Body of pancreas (tissue), 4 donors: Measurements from ENCODE around the gene ZNF575. TPM values are rescaled to one million over a fixed set of nuclear protein-coding genes. Genes with fewer than 3 reads are reported as not detected.
"Not testable (repeated sequence)": the region's sequence is repeated elsewhere in the genome, so short reads cannot be mapped to it uniquely, and the experiment has no call there.

Source experiments
- ATAC-seq: fragments of 150-250 bp; one replicate; pipeline ENCODE4 v1.9.1; 2016
- DNase-seq, 4 donors: peaks; one replicate each; pipeline ENCODE4 v3.0.0-alpha.2; 2019
- H3K27ac ChIP-seq, 4 donors: fragments of 200-600 bp; sonication (generic); 1 replicate in 3 of 4; 2 replicates in 1 of 4; pipeline versions ENCODE4 v1.5.1 to v1.6.1; 2016 to 2019; ENCODE audit warnings: mild to moderate bottlenecking in 1 of 4, mixed read lengths in 1 of 4, moderate library complexity in 1 of 4
- H3K27me3 ChIP-seq, 2 donors: fragments of 200-600 bp; sonication (generic); one replicate each; pipeline ENCODE4 v1.6.0; 2016; ENCODE audit warnings: mild to moderate bottlenecking in 1 of 2
- H3K36me3 ChIP-seq, 2 donors: fragments of 200-600 bp; sonication (generic); replicated peaks in 1 of 2; 2 replicates each; pipeline ENCODE4 v1.5.1; 2016; ENCODE audit warnings: low read depth in 2 of 2; ENCODE audit not compliant: insufficient read depth in 1 of 2
- H3K4me1 ChIP-seq: fragments of 200-600 bp; sonication (generic); one replicate; pipeline ENCODE4 v1.6.0; 2016
- H3K4me3 ChIP-seq, 2 donors: fragments of 200-600 bp; sonication (generic); 1 replicate in 1 of 2; 2 replicates in 1 of 2; pipeline ENCODE4 v1.5.1; 2016 to 2019
- H3K9me3 ChIP-seq, 3 donors: fragments of 200-600 bp; sonication (generic); 1 replicate in 2 of 3; 2 replicates in 1 of 3; pipeline ENCODE4 v1.5.1; 2016
- CTCF ChIP-seq, 7 experiments: fragments of 450-650 bp in 4 of 7; fragments of 200-600 bp in 3 of 7; sonication (generic) in 3 of 7; IDR thresholded peaks; one replicate each; pipeline ENCODE4 v1.5.1; 2016 to 2019; ENCODE audit warnings: antibody characterized with exemption in 7 of 7
- POLR2A ChIP-seq, 3 donors: fragments of 450-650 bp; IDR thresholded peaks; one replicate each; pipeline ENCODE4 v1.6.1; 2016; ENCODE audit warnings: antibody characterized with exemption in 3 of 3, mild to moderate bottlenecking in 2 of 3
- WGBS, 2 donors: methylation state at CpG; one replicate each; pipeline ENCODE4 v1.1.5; 2017; 5-methylcytosine and 5-hydroxymethylcytosine counted together
- intact Hi-C: fragments of 100-400 bp; cut with DNase I; formaldehyde crosslinking; loops from one replicate; pipeline ENCODE4 v1.15.1; 2023
- total RNA-seq, 2 donors: library from RNA; depleted of rRNA; stranded (reverse); fragments of >200 nt; gene quantifications; one replicate each; pipeline ENCODE4 v1.1.0, GENCODE V29; 2016

The ZNF575 gene
- total RNA-seq, 2 donors from 2014 or later: 0.52 TPM; not detected in 1

DNA sequence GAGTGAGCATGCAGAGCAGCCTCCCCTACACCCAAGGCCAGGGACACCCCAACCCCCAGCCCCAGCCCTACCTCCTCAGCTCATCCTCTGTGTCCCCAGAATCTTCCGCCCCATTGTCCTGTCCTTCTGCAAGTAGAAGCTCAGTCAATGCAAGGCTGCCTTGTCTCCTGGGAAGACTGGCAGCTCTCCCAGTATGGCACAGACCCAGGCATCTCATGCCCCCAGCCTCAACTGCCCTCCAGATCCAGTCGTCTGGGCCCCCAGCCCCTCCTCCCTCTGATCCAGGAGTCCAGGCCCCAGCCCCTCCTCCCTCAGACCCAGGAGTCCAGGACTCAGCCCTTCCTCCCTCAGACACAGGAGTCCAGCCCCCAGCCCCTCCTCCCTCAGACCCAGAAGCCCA lies 13.0 kb downstream of the ZNF575 start:
- Histone ChIP-seq H3K4me3 (no peak overlapping the region), H3K27ac (no peak overlapping the region), H3K9me3 (no peaks in the 10 kb centered on the region), H3K4me1 (no peaks in the 10 kb centered on the region), H3K36me3 (peaks cover 0 to 18% of the 10 kb centered on the region in 2 donors), H3K27me3 (no peaks in the 10 kb centered on the region)
- DNase-seq: no peak
- no peak for ATAC-seq
- TF ChIP-seq CTCF (IDR thresholded peaks at IDR 0.05) (no peak), POLR2A (IDR thresholded peaks at IDR 0.05) (no peak)
- 78 to 91% methylated on average over 2 of the region's 2 CpGs for WGBS, 2 donors
- intact Hi-C loops: no loop called here

DNA sequence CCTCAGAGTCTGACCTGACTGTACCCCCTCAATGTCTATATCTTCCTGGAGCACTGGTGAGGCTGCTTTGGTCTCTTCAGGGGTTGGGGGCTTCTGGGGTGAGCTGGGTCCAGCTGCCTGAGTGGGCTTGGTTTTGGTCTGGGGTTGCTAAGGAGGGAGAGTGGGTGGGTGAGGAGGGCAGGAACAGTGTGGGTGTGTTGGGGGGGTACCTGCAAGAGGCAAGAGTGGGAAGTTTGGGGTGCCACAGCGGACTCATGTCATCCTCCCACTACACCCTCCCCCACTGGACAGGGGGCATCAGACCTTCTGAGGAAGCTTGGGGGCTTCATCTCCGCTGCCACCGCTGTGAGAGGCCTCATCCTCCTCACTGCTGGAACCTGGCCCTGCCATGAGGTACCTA lies 13.6 kb downstream of the ZNF575 start:
- H3K36me3 ChIP-seq: peaks cover 0 to 22% of the 10 kb centered on the region in 2 donors
- no peaks in the 10 kb centered on the region for H3K27me3 ChIP-seq
- no peak for DNase-seq
- H3K27ac ChIP-seq: no peak overlapping the region
- TF ChIP-seq CTCF (IDR thresholded peaks at IDR 0.05) (no peak), POLR2A (IDR thresholded peaks at IDR 0.05) (no peak)
- no peaks in the 10 kb centered on the region for H3K9me3 ChIP-seq
- no peaks in the 10 kb centered on the region for H3K4me1 ChIP-seq
- intact Hi-C loops: no loop called here
- WGBS, 2 donors: 90% methylated on average over 2 of the region's 3 CpGs; no CpG with 5 or more reads in 1 of the 2 donors
- ATAC-seq: no peak
- no peak overlapping the region for H3K4me3 ChIP-seq

- DNase-seq, H3K4me1 ChIP-seq, intact Hi-C loops, H3K27ac ChIP-seq, H3K27me3 ChIP-seq, H3K9me3 ChIP-seq, H3K4me3 ChIP-seq, ATAC-seq: not testable (repeated sequence)
- H3K36me3 ChIP-seq: peaks cover 0 to 21% of the 10 kb centered on the region in 2 donors
- WGBS, 2 donors: 73% methylated on average over 2 of the region's 24 CpGs; no CpG with 5 or more reads in 1 of the 2 donors
Measured at GRCh38 chr19:43547926-43548325, 14.9 kb downstream of the ZNF575 start.

DNA sequence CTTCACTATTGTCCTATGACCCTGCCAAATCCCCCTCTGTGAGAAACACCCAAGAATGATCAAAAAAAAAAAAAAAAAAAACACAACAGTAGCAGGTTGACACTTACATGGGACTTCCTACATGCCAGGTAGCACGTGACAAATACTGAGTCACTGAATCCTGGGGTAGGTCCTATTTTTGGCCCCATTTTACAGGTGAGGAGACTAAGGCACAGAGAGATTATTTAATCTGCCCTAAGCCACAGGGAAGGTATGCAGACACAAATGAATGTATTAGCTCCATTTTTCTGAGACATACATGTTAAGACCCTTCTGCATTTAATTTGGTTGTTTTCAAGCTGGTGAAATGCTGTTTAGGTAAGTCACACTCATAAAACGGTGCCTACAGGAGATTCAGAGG lies 15.7 kb downstream of the ZNF575 start:
- Histone ChIP-seq H3K4me3 (no peak overlapping the region), H3K9me3 (no peaks in the 10 kb centered on the region), H3K36me3 (peaks cover 0 to 15% of the 10 kb centered on the region in 2 donors), H3K27me3 (no peaks in the 10 kb centered on the region), H3K27ac (no peak overlapping the region), H3K4me1 (no peaks in the 10 kb centered on the region)
- WGBS, 2 donors: 88 to 90% methylated on average over 2 of the region's 2 CpGs
- DNase-seq (no peak), ATAC-seq (no peak)
- intact Hi-C loops: no loop called here
- TF ChIP-seq POLR2A (IDR thresholded peaks at IDR 0.05) (no peak), CTCF (IDR thresholded peaks at IDR 0.05) (no peak)

GRCh38 chr19:43551399-43552197 lies 18.6 kb downstream of the ZNF575 start:
- H3K27ac ChIP-seq: no peak overlapping the region
- H3K27me3 ChIP-seq: no peaks in the 10 kb centered on the region
- intact Hi-C loops: no loop called here
- 93 to 95% methylated on average over 19 to 23 of the region's 23 CpGs for WGBS, 2 donors
- ATAC-seq (no peak), DNase-seq (no peak)
- H3K4me3 ChIP-seq: no peak overlapping the region
- H3K4me1 ChIP-seq: no peaks in the 10 kb centered on the region
- peaks cover 0 to 9% of the 10 kb centered on the region in 2 donors for H3K36me3 ChIP-seq
- TF ChIP-seq POLR2A (IDR thresholded peaks at IDR 0.05) (no peak), CTCF (IDR thresholded peaks at IDR 0.05) (no peak)
- H3K9me3 ChIP-seq: no peaks in the 10 kb centered on the region
